Measurements from ENCODE around the gene OR2Y1. TPM values are rescaled to one million over a fixed set of nuclear protein-coding genes. Genes with fewer than 3 reads are reported as not detected.
"Not testable (repeated sequence)": the region's sequence is repeated elsewhere in the genome, so short reads cannot be mapped to it uniquely, and the experiment has no call there.

Gene OR2Y1
- total RNA-seq, 4 donors from 2014 or later, result not detected

DNA sequence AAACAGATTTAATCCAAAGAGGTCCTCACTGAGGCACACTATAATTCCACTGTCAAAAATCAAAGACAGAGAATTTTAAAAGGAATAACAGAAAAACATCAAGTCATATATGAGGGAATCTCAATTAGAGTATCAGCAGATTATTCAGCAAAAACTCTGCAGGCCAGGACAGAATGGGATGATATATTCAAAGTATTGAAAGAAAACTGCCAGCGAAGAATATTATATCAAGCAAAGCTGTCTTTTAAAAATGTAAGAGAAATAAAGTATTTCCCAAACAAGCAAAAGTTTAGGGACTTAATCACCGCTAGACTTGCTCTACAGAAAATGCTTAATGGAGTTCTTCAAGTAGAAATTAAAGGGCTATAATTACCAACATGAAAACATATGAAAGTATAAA is 15.7 kb upstream of the OR2Y1 start:
- no peak overlapping the region for H3K27ac ChIP-seq
- in situ Hi-C loops (cut with MboI; ENCODE audit: low pct_ligation_motif_present in 1 of 4, low pct_unique_long_range_greater_than_20kb in 1 of 4, low sequenced_read_pairs in 3 of 4) (no loop called here), intact Hi-C loops (cut with DNase I; ENCODE audit: low total_unique reads) (no loop called here)
- H3K4me3 ChIP-seq, result no peak overlapping the region
- WGBS, 2 donors (ENCODE audit: low coverage in 1 of 2), result 46 to 78% methylated on average over 2 of the region's 2 CpGs
- H3K27me3 ChIP-seq, result no peaks in the 10 kb centered on the region
- no peaks in the 10 kb centered on the region for H3K4me1 ChIP-seq
- peaks cover 0 to 6% of the 10 kb centered on the region in 2 donors for H3K9me3 ChIP-seq
- DNase-seq, result no peak
- TF ChIP-seq EP300 (IDR thresholded peaks at IDR 0.05; ENCODE audit: low read depth) (no peak), POLR2AphosphoS5 (IDR thresholded peaks at IDR 0.05) (no peak), POLR2A (IDR thresholded peaks at IDR 0.05) (no peak)
- TF ChIP-seq, protein P1, sequence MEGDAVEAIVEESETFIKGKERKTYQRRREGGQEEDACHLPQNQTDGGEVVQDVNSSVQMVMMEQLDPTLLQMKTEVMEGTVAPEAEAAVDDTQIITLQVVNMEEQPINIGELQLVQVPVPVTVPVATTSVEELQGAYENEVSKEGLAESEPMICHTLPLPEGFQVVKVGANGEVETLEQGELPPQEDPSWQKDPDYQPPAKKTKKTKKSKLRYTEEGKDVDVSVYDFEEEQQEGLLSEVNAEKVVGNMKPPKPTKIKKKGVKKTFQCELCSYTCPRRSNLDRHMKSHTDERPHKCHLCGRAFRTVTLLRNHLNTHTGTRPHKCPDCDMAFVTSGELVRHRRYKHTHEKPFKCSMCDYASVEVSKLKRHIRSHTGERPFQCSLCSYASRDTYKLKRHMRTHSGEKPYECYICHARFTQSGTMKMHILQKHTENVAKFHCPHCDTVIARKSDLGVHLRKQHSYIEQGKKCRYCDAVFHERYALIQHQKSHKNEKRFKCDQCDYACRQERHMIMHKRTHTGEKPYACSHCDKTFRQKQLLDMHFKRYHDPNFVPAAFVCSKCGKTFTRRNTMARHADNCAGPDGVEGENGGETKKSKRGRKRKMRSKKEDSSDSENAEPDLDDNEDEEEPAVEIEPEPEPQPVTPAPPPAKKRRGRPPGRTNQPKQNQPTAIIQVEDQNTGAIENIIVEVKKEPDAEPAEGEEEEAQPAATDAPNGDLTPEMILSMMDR (IDR thresholded peaks at IDR 0.05), result no peak
- H3K36me3 ChIP-seq, result no peaks in the 10 kb centered on the region

DNA sequence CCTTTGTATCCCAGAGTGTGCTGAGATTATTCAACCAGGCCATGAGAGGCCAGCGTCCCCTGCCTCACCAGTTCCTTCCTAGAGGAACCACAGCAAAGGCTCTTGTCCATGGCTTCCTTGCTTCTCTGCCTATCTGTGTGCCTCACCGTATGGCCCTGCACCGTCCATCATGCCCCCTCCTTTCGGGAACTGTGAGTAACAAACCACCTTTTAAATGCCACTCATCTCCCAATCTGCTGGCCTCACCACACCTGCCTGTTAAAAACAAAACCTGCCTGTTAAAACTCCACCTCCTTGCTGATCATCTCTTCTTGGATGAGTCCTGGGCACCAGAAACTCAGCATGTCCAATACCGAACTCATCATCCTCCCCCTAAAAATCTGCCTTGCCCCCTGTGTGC is 4.4 kb upstream of the OR2Y1 start:
- whole genome bisulfite sequencing, 2 donors (ENCODE audit: low coverage in 1 of 2), result 59 to 90% methylated on average over 3 to 5 of the region's 5 CpGs
- no peaks in the 10 kb centered on the region for H3K9me3 ChIP-seq
- DNase-seq, result no peak
- no peak overlapping the region for H3K27ac ChIP-seq
- TF ChIP-seq POLR2AphosphoS5 (IDR thresholded peaks at IDR 0.05) (no peak), POLR2A (IDR thresholded peaks at IDR 0.05) (no peak), EP300 (IDR thresholded peaks at IDR 0.05; ENCODE audit: low read depth) (no peak)
- TF ChIP-seq, protein P1 (IDR thresholded peaks at IDR 0.05), result no peak
- H3K27me3 ChIP-seq, result peaks cover 22% of the 10 kb centered on the region
- intact Hi-C loops (cut with DNase I; ENCODE audit: low total_unique reads) (no loop called here), in situ Hi-C loops (cut with MboI; ENCODE audit: low pct_ligation_motif_present in 1 of 4, low pct_unique_long_range_greater_than_20kb in 1 of 4, low sequenced_read_pairs in 3 of 4) (no loop called here)
- H3K4me3 ChIP-seq, result no peak overlapping the region
- no peaks in the 10 kb centered on the region for H3K4me1 ChIP-seq
- no peaks in the 10 kb centered on the region for H3K36me3 ChIP-seq

DNA sequence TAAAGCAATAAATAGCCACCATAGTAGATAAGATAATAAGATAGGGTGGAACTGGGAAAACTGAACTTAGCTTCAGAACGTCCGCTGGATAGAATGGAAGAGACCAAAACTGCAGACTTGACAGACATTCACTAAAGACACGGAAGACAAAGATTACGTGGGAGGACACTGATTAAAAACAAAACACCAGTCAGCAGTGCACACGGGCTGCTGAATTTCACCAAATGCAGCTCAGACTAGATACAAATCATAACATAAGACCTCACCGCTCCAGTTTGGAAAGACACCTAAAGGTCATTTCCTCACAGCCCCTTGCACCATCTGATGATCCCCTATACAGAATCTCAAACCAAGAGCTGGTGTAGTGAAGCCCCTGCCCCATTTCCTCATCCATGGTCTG is 2.9 kb upstream of the OR2Y1 start:
- H3K27ac ChIP-seq, result no peak overlapping the region
- H3K9me3 ChIP-seq, result no peaks in the 10 kb centered on the region
- H3K36me3 ChIP-seq, result no peaks in the 10 kb centered on the region
- 61 to 68% methylated on average over 6 of the region's 6 CpGs for WGBS, 2 donors (ENCODE audit: low coverage in 1 of 2)
- in situ Hi-C loops (cut with MboI; ENCODE audit: low pct_ligation_motif_present in 1 of 4, low pct_unique_long_range_greater_than_20kb in 1 of 4, low sequenced_read_pairs in 3 of 4), result no loop called here
- no peak overlapping the region for H3K4me3 ChIP-seq
- intact Hi-C loops (cut with DNase I; ENCODE audit: low total_unique reads), result no loop called here
- H3K4me1 ChIP-seq, result no peaks in the 10 kb centered on the region
- no peak for TF ChIP-seq POLR2AphosphoS5 (IDR thresholded peaks at IDR 0.05)
- DNase-seq, result no peak
- peaks cover 22% of the 10 kb centered on the region for H3K27me3 ChIP-seq

DNA sequence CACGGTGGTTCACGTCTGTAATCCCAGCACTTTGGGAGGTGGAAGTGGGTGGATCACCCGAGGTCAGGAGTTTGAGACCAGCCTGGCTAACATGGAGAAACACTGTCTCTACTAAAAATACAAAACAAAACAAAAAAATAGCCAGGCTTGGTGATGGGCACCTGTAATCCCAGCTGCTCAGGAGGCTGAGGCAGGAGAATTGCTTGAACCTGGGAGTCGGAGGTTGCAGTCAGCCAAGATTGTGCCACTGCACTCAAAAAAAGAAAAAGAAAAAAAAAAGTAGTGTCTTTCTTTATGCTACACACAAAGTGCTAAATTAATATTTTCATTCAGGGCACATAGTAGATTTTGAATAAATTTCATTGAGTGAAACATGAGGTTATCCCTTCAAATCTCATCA is 1.1 kb upstream of the OR2Y1 start:
- H3K4me3 ChIP-seq; H3K27ac ChIP-seq; in situ Hi-C loops (cut with MboI; ENCODE audit: low pct_ligation_motif_present in 1 of 4, low pct_unique_long_range_greater_than_20kb in 1 of 4, low sequenced_read_pairs in 3 of 4); DNase-seq; H3K36me3 ChIP-seq; H3K9me3 ChIP-seq; intact Hi-C loops (cut with DNase I; ENCODE audit: low total_unique reads); H3K4me1 ChIP-seq: not testable (repeated sequence)
- 73 to 80% methylated on average over 1 to 4 of the region's 4 CpGs for WGBS, 2 donors (ENCODE audit: low coverage in 1 of 2)
- peaks cover 22% of the 10 kb centered on the region for H3K27me3 ChIP-seq

DNA sequence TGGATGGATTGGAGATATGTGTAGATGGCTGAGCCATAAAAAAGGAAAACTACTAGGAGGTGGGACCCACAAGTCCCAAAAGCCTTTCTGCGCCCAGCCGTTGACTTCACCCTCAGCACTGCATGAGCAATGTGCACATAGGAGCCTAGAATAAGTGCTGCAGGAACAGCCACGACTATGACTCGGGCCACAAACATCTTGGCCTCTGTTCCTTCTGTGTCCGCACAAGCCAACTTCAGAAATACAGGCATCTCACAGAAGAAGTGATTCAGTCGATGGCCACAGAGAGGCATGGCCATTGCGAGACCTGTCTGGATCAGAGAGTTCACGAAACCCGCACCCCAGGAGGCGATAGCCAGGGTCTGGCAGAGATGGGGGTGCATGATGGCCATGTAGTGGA is 587 bp downstream of the OR2Y1 start:
- 94 to 96% methylated on average over 10 of the region's 10 CpGs for WGBS, 2 donors (ENCODE audit: low coverage in 1 of 2)
- Histone ChIP-seq H3K4me1 (no peaks in the 10 kb centered on the region), H3K4me3 (no peak overlapping the region), H3K9me3 (no peaks in the 10 kb centered on the region), H3K27ac (no peak overlapping the region), H3K36me3 (no peaks in the 10 kb centered on the region), H3K27me3 (peaks cover 16% of the 10 kb centered on the region)
- intact Hi-C loops (cut with DNase I; ENCODE audit: low total_unique reads), result no loop called here
- TF ChIP-seq POLR2A (IDR thresholded peaks at IDR 0.05) (no peak), EP300 (IDR thresholded peaks at IDR 0.05; ENCODE audit: low read depth) (no peak), POLR2AphosphoS5 (IDR thresholded peaks at IDR 0.05) (no peak)
- TF ChIP-seq, protein P1 (IDR thresholded peaks at IDR 0.05), result no peak
- no peak for DNase-seq
- in situ Hi-C loops (cut with MboI; ENCODE audit: low pct_ligation_motif_present in 1 of 4, low pct_unique_long_range_greater_than_20kb in 1 of 4, low sequenced_read_pairs in 3 of 4), result no loop called here
